RCC 7860 (cell line): ENCODE data around the gene SOX21.

Source experiments
- DNase-seq: peaks from one replicate; pipeline ENCODE4 v3.0.0-alpha.2; 2015; ENCODE audit warnings: low spot score
- FAIRE-seq: peaks from 2 replicates; lab custom pipeline; 2012; peaks lifted over from hg19 to GRCh38; lab: Jason Lieb, UNC

The SOX21 gene

GRCh38 chr13:94682229-94682628 lies 30.1 kb downstream of the SOX21 start:
- DNase-seq (no peak), FAIRE-seq (no peak)

- FAIRE-seq: no peak
- no peak for DNase-seq
These were observed 32.7 kb downstream of the SOX21 start for GRCh38 chr13:94679614-94680013.

GRCh38 chr13:94678845-94679244 lies 33.5 kb downstream of the SOX21 start:
- no peak for FAIRE-seq

GRCh38 chr13:94677799-94678198 lies 34.5 kb downstream of the SOX21 start:
- DNase-seq: no peak
- FAIRE-seq: no peak

More at GRCh38 chr13:94678845-94679244, 33.5 kb downstream of the SOX21 start:
- DNase-seq: no peak

GRCh38 chr13:94674609-94675348 lies 37.6 kb downstream of the SOX21 start:
- peak; percentile 21 for FAIRE-seq
- DNase-seq: no peak

GRCh38 chr13:94673851-94674250 lies 38.5 kb downstream of the SOX21 start:
- DNase-seq: no peak
- no peak for FAIRE-seq

- FAIRE-seq (no peak), DNase-seq (no peak)
These were observed 39.9 kb downstream of the SOX21 start for GRCh38 chr13:94672400-94672799.

GRCh38 chr13:94667190-94667589 lies 45.2 kb downstream of the SOX21 start:
- FAIRE-seq: no peak
- DNase-seq: no peak

GRCh38 chr13:94666065-94666464 lies 46.3 kb downstream of the SOX21 start:
- FAIRE-seq (no peak), DNase-seq (no peak)

GRCh38 chr13:94664889-94665288 lies 47.5 kb downstream of the SOX21 start:
- DNase-seq (no peak), FAIRE-seq (no peak)

GRCh38 chr13:94662274-94662945 lies 49.9 kb downstream of the SOX21 start:
- FAIRE-seq (no peak), DNase-seq (no peak)

- FAIRE-seq: no peak
- no peak for DNase-seq
These were observed 50.9 kb downstream of the SOX21 start for GRCh38 chr13:94661406-94661805.

- FAIRE-seq (no peak), DNase-seq (no peak)
These were observed 51.5 kb downstream of the SOX21 start for GRCh38 chr13:94660695-94661326.
